Keratinocyte (primary cell): ENCODE measurements around the gene CARM1. TPM values are rescaled to one million over a fixed set of nuclear protein-coding genes. Genes with fewer than 3 reads are reported as not detected.

Source experiments
- DNase-seq: peaks from one replicate; pipeline ENCODE4 v3.0.0-alpha.2; 2011; ENCODE audit warnings: low read depth, missing footprints, low spot score
- FAIRE-seq: peaks from 2 replicates; lab custom pipeline; 2011; peaks lifted over from hg19 to GRCh38; lab: Jason Lieb, UNC
- H2AFZ ChIP-seq: 2 replicates; pipeline ENCODE4 v1.6.0; 2012; ENCODE audit warnings: low read length, control low read depth, inconsistent platforms; ENCODE audit not compliant: control insufficient read depth
- H3K27ac ChIP-seq: 2 replicates; pipeline ENCODE4 v1.5.1; 2011; ENCODE audit warnings: low read length; ENCODE audit not compliant: control insufficient read depth, insufficient read depth
- H3K27me3 ChIP-seq: 3 replicates; pipeline ENCODE4 v1.6.0; 2011; ENCODE audit warnings: low read length; ENCODE audit not compliant: control insufficient read depth, insufficient read depth; ENCODE audit errors: extremely low read depth
- H3K36me3 ChIP-seq, 2 experiments: 2 replicates in 1 of 2; 3 replicates in 1 of 2; pipeline ENCODE4 v1.5.1; 2011; ENCODE audit warnings: low read length in 2 of 2, mild to moderate bottlenecking in 1 of 2; ENCODE audit not compliant: control insufficient read depth in 2 of 2, insufficient read depth in 2 of 2; ENCODE audit errors: extremely low read depth in 1 of 2
- H3K4me1 ChIP-seq: 3 replicates; pipeline ENCODE4 v1.5.1; 2011; ENCODE audit warnings: low read length; ENCODE audit not compliant: control insufficient read depth, insufficient read depth; ENCODE audit errors: extremely low read depth
- H3K4me2 ChIP-seq: 3 replicates; pipeline ENCODE4 v1.6.0; 2011; ENCODE audit warnings: low read depth, low read length; ENCODE audit not compliant: control insufficient read depth, insufficient read depth; ENCODE audit errors: extremely low read depth
- H3K4me3 ChIP-seq, 3 experiments: fragments of 200-600 bp in 1 of 3; sonication (generic) in 1 of 3; 2 replicates in 2 of 3; 3 replicates in 1 of 3; pipeline ENCODE4 v1.5.1; 2011 to 2016; ENCODE audit warnings: low read length in 3 of 3, mild to moderate bottlenecking in 3 of 3, control low read depth in 2 of 3, inconsistent platforms in 1 of 3, low read depth in 1 of 3, mixed read lengths in 1 of 3, mixed run types in 1 of 3, moderate library complexity in 1 of 3; ENCODE audit not compliant: control insufficient read depth in 2 of 3, insufficient read depth in 2 of 3; ENCODE audit errors: extremely low read depth in 1 of 3
- H3K79me2 ChIP-seq: 2 replicates; pipeline ENCODE4 v1.6.0; 2012; ENCODE audit warnings: low read length; ENCODE audit not compliant: control insufficient read depth, insufficient read depth
- H3K9ac ChIP-seq: 3 replicates; pipeline ENCODE4 v1.6.0; 2011; ENCODE audit warnings: low read length; ENCODE audit not compliant: control insufficient read depth, insufficient read depth; ENCODE audit errors: extremely low read depth
- H3K9me1 ChIP-seq: 3 replicates; pipeline ENCODE4 v1.6.0; 2011; ENCODE audit warnings: low read length; ENCODE audit not compliant: control insufficient read depth, insufficient read depth; ENCODE audit errors: extremely low read depth
- H3K9me3 ChIP-seq: 2 replicates; pipeline ENCODE4 v1.5.1; 2012; ENCODE audit warnings: low read depth, low read length; ENCODE audit not compliant: control insufficient read depth
- H4K20me1 ChIP-seq: 3 replicates; pipeline ENCODE4 v1.6.0; 2011; ENCODE audit warnings: low read length; ENCODE audit not compliant: control insufficient read depth, insufficient read depth; ENCODE audit errors: extremely low read depth
- EZH2 ChIP-seq: IDR thresholded peaks from one replicate; pipeline ENCODE4 v1.6.1; 2012; ENCODE audit warnings: inconsistent platforms, mild to moderate bottlenecking, low read length, moderate library complexity
- dilution Hi-C: fragments of 300-500 bp; cut with MboI; formaldehyde crosslinking; loops from one replicate; pipeline ENCODE4 v1.7.0; 2020; ENCODE audit warnings: low sequenced_read_pairs; ENCODE audit not compliant: extremely low pct_ligation_motif_present
- polyA plus RNA-seq, 5 experiments: library from polyadenylated mRNA; depleted of rRNA in 3 of 5; stranded (reverse) in 3 of 5; stranded (forward) in 1 of 5; unstranded in 1 of 5; fragments of >200 nt; gene quantifications; 1 replicate in 1 of 5; 2 replicates in 3 of 5; 3 replicates in 1 of 5; pipeline versions ENCODE4 v1.2.1 to v1.2.3, GENCODE V29; 2011 to 2012; ENCODE audit warnings: missing spikeins in 2 of 5, low read depth in 1 of 5, low replicate concordance in 1 of 5
- TF ChIP-seq, protein P1 (sequence below), 3 experiments: IDR thresholded peaks in 1 of 3; conservative IDR thresholded peaks in 1 of 3; optimal IDR thresholded peaks in 1 of 3; 2 replicates in 2 of 3; 3 replicates in 1 of 3; pipeline versions ENCODE3 to v1.5.1; 2011; ENCODE audit warnings: low read length in 3 of 3, mild to moderate bottlenecking in 3 of 3, moderate library complexity in 2 of 3, control low read depth in 1 of 3, inconsistent platforms in 1 of 3; ENCODE audit not compliant: insufficient read depth in 2 of 3; ENCODE audit errors: extremely low read depth in 1 of 3

The CARM1 gene
- polyA plus RNA-seq, 1 donor (not counting 4 experiments of a cell fraction or from before 2014, with no cell fraction given), result 22.8 TPM

DNA sequence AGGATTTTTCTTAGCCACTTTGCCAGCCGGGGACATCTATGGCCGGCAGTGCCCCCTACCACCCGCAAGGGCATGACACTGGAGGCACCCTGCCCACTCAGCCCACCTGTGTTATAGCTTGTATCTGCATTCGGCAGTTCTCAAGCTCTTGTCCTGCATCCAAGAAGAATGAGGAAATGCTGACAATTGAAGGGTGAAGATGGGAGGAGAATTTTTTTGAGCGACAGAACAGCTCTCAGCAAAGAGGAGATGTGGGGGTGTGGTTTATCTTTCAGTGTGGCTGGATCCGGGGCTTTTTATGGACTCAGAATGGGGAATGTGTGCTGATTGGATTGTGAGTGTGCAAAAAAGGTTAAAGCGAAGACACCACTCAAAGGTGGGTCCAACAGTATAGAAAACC is 28.6 kb upstream of the CARM1 start:
- no peak overlapping the region for H3K27ac ChIP-seq
- no peak overlapping the region for H3K4me2 ChIP-seq
- no peaks in the 10 kb centered on the region for H3K36me3 ChIP-seq
- no peaks in the 10 kb centered on the region for H3K4me1 ChIP-seq
- DNase-seq, result no peak
- dilution Hi-C loops, result no loop called here
- H4K20me1 ChIP-seq, result no peaks in the 10 kb centered on the region
- no peak for TF ChIP-seq EZH2
- TF ChIP-seq, protein P1, sequence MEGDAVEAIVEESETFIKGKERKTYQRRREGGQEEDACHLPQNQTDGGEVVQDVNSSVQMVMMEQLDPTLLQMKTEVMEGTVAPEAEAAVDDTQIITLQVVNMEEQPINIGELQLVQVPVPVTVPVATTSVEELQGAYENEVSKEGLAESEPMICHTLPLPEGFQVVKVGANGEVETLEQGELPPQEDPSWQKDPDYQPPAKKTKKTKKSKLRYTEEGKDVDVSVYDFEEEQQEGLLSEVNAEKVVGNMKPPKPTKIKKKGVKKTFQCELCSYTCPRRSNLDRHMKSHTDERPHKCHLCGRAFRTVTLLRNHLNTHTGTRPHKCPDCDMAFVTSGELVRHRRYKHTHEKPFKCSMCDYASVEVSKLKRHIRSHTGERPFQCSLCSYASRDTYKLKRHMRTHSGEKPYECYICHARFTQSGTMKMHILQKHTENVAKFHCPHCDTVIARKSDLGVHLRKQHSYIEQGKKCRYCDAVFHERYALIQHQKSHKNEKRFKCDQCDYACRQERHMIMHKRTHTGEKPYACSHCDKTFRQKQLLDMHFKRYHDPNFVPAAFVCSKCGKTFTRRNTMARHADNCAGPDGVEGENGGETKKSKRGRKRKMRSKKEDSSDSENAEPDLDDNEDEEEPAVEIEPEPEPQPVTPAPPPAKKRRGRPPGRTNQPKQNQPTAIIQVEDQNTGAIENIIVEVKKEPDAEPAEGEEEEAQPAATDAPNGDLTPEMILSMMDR (optimal IDR thresholded peaks at IDR 0.05 in 1 of 3, IDR thresholded peaks at IDR 0.05 in 1 of 3, conservative IDR thresholded peaks at IDR 0.05 in 1 of 3; ENCODE audit: extremely low read depth in 1 of 3, insufficient read depth in 2 of 3, low read length in 3 of 3), result no peak
- no peaks in the 10 kb centered on the region for H3K9me1 ChIP-seq
- no peak for FAIRE-seq
- H3K27me3 ChIP-seq, result no peaks in the 10 kb centered on the region
- H3K9me3 ChIP-seq, result no peaks in the 10 kb centered on the region
- no peak overlapping the region for H3K9ac ChIP-seq
- no peak overlapping the region for H2AFZ ChIP-seq
- no peaks in the 10 kb centered on the region for H3K79me2 ChIP-seq
- H3K4me3 ChIP-seq, result no peak overlapping the region

DNA sequence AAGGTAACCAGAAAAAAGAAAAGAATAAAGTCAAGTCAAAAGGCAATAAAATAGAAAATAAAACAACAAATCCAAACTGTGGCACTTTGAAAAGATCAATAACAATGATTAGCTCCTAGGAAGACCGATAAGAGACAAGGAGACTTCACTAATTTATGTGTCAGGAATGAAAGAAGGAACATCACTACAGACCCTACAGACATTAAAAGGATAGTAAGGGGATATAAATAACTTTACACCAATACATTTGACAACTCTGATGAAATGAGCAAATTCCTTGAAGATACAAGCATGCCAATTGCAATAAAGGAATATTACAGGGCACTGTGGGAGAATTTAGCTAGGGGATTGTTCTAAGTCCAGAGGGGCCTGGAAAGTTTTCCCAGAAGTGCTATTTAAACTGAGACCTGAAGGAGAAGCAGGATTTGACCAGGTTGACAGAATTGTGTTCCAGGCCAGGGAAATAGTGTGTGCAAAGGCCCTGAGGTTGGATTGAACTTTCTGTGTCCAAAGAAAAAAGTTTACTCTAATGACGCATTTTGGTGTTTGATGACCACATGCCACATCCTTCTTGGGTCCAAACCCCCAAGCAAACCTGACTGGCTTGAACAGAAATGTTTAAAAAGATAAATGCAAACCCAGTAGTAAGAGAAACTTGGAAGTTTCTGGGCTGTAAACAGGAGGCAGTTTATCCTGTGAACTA is 24.7 kb upstream of the CARM1 start:
- FAIRE-seq, result no peak

More for the DNA sequence above, 24.7 kb upstream of the CARM1 start:
- Histone ChIP-seq H2AFZ (no peak overlapping the region), H3K9me1 (no peaks in the 10 kb centered on the region), H3K4me2 (no peak overlapping the region), H3K27ac (no peak overlapping the region), H3K4me3 (no peak overlapping the region), H4K20me1 (no peaks in the 10 kb centered on the region), H3K9me3 (no peaks in the 10 kb centered on the region), H3K27me3 (no peaks in the 10 kb centered on the region), H3K36me3 (no peaks in the 10 kb centered on the region), H3K4me1 (no peaks in the 10 kb centered on the region), H3K79me2 (no peaks in the 10 kb centered on the region), H3K9ac (no peak overlapping the region)
- no peak for TF ChIP-seq EZH2
- TF ChIP-seq, protein P1 (optimal IDR thresholded peaks at IDR 0.05 in 1 of 3, IDR thresholded peaks at IDR 0.05 in 1 of 3, conservative IDR thresholded peaks at IDR 0.05 in 1 of 3; ENCODE audit: extremely low read depth in 1 of 3, insufficient read depth in 2 of 3, low read length in 3 of 3), result no peak
- dilution Hi-C loops, result no loop called here
- DNase-seq, result no peak
